SK-N-MC (cell line): ENCODE data around the gene CHTOP.
"Not testable (repeated sequence)": the region's sequence is repeated elsewhere in the genome, so short reads cannot be mapped to it uniquely, and the experiment has no call there.

Source experiments
- DNase-seq: peaks from one replicate; pipeline ENCODE4 v3.0.0-alpha.2; 2011; ENCODE audit warnings: low read depth, low spot score
- H3K27ac ChIP-seq: fragments of 200-600 bp; sonication (generic); 2 replicates; pipeline ENCODE4 v1.5.1; 2016; ENCODE audit warnings: mixed run types
- H3K36me3 ChIP-seq: fragments of 200-600 bp; sonication (generic); 2 replicates; pipeline ENCODE4 v1.6.1; 2017; ENCODE audit warnings: antibody characterized with exemption, low read length, mixed read lengths; ENCODE audit not compliant: insufficient read depth
- H3K4me3 ChIP-seq: fragments of 200-600 bp; sonication (generic); 2 replicates; pipeline ENCODE4 v1.5.1; 2016
- H3K9ac ChIP-seq: fragments of 200-600 bp; sonication (generic); 2 replicates; pipeline ENCODE4 v1.8.0; 2017; ENCODE audit warnings: mixed run types, mixed read lengths; ENCODE audit not compliant: insufficient read length
- H3K9me3 ChIP-seq: fragments of 200-600 bp; sonication (generic); 2 replicates; pipeline ENCODE4 v1.6.1; 2017; ENCODE audit warnings: low read depth, mild to moderate bottlenecking, antibody characterized with exemption, low read length, moderate library complexity, mixed read lengths
- EZH2 ChIP-seq: fragments of 200-600 bp; sonication (generic); IDR thresholded peaks from one replicate; pipeline ENCODE4 v1.6.1; 2017; ENCODE audit warnings: antibody characterized with exemption
- FOXP2 ChIP-seq: optimal IDR thresholded peaks from 2 replicates; pipeline ENCODE3; 2011; ENCODE audit warnings: mild to moderate bottlenecking, moderate library complexity; ENCODE audit not compliant: insufficient read depth; ENCODE audit errors: extremely low read length, control extremely low read depth
- POLR2AphosphoS5 ChIP-seq: IDR thresholded peaks from 2 replicates; pipeline ENCODE4 v1.6.1; 2012; ENCODE audit warnings: mild to moderate bottlenecking, low read depth, low read length, borderline replicate concordance

Gene CHTOP

GRCh38 chr1:153670859-153671627 is 37.2 kb downstream of the CHTOP start, which contains the start of gene ILF2:
TSS of gene ILF2 (minus strand) at chr1:153670993. CDS start at chr1:153670922, 71 bp downstream.
- peak within 1 kb of the TSS; percentile 99 for H3K9ac ChIP-seq
- H3K36me3 ChIP-seq = peaks cover 42% of the 10 kb centered on the region
- peak within 1 kb of the TSS; percentile 88 for H3K27ac ChIP-seq
- TF ChIP-seq FOXP2 = no peak
- peak; percentile 99 for TF ChIP-seq POLR2AphosphoS5
- DNase-seq = peak; percentile 100
- no peaks in the 10 kb centered on the region for H3K9me3 ChIP-seq
- H3K4me3 ChIP-seq = peak within 1 kb of the TSS; percentile 92

DNA sequence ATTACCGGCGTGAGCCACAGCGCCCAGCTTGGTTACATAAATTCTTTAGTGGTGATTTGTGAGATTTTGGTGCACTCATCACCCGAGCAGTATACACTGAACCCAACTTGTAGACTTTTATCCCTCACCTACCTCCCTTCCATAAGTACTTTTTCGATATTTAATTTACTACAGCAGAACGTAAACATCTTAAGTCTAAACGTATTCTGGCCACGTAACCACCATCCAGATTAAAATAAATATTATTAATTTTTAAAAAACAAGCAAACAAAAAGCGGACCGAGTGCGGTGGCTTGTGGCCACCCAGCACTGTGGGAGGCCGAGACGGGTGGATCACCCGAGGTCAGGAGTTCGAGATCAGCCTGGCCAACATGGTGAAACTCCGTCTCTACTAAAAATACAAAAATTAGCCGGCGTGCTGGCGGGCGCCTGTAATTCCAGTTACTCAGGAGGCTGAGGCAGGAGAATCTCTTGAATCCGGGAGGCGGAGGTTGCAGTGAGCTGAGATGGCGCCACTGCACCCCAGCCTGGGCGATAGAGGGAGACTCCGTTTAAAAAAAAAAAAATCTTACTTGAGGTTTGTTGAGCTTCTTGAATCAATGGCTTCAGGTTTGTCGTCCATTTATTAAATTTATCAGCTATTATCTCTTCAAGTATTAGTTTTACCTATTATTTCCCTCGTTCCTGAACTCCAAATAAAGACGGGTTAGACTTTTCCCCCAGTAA is 37.9 kb downstream of the CHTOP start:
- Histone ChIP-seq H3K9ac (peak overlapping the region; percentile 76), H3K4me3 (peak overlapping the region; percentile 87), H3K36me3 (peaks cover 35% of the 10 kb centered on the region), H3K27ac (peak overlapping the region; percentile 88)
- DNase-seq = peak; percentile 39
- H3K9me3 ChIP-seq = not testable (repeated sequence)

- Histone ChIP-seq H3K36me3 (peaks cover 17% of the 10 kb centered on the region), H3K4me3 (no peak overlapping the region), H3K9me3 (no peaks in the 10 kb centered on the region), H3K27ac (no peak overlapping the region), H3K9ac (no peak overlapping the region)
- TF ChIP-seq FOXP2 = no peak
- no peak for TF ChIP-seq EZH2
- no peak for TF ChIP-seq POLR2AphosphoS5
- no peak for DNase-seq
These were observed 39.6 kb downstream of the CHTOP start for GRCh38 chr1:153673511-153673910.

DNA sequence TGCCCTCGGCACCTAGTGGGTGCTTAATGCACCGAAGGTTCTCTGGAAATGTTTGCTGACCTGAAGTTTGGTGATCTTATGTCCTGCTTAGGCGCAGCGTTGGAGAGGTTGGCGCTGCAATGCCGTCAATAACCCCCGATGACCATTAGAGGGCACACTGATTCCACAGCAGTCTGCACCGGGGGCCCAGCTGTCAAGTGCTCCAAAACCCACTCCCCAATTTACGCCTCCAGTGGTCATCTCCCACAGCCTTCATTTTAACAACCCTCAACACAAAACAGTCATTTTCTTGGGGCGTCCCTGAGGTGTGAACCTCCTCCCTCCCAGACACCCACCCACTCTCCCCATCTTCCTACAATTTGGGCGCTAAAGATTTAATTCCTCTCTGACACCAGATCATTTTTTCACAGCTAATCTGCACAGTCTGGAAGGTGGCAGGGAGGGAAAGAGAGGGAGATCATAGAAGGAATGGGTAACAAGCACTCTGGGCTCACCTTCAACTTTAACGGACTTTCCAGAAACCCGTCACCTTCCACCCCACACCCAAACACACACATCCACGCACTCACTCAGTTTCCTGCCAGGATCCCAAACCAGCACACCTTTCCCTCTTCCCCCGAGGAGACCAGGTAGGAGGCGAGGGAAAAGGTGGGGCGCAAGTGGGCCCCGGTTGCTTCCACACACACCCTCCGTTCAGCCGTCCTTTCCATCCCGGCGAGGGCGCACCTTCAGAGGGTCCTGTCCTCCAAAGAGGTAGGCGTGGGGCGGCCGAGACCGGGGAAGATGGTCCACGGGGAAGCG is 44.1 kb downstream of the CHTOP start:
- DNase-seq = no peak
- Histone ChIP-seq H3K27ac (no peak overlapping the region), H3K36me3 (no peaks in the 10 kb centered on the region), H3K4me3 (peak overlapping the region; percentile 76), H3K9me3 (no peaks in the 10 kb centered on the region), H3K9ac (no peak overlapping the region)
- no peak for TF ChIP-seq FOXP2
- TF ChIP-seq EZH2 = no peak
- TF ChIP-seq POLR2AphosphoS5 = no peak

- Histone ChIP-seq H3K4me3 (peak within 1 kb of the TSS; percentile 76), H3K36me3 (no peaks in the 10 kb centered on the region), H3K27ac (no peak within 1 kb of the TSS), H3K9me3 (no peaks in the 10 kb centered on the region), H3K9ac (no peak within 1 kb of the TSS)
- DNase-seq = no peak
- TF ChIP-seq POLR2AphosphoS5 (no peak), EZH2 (no peak), FOXP2 (no peak)
These were observed 44.9 kb downstream of the CHTOP start, which contains the start of gene NPR1 for GRCh38 chr1:153678519-153679336. TSS of gene NPR1 (plus strand) at chr1:153678688. CDS start at chr1:153679109, 421 bp downstream.

GRCh38 chr1:153679337-153680119 is 45.7 kb downstream of the CHTOP start:
- DNase-seq = no peak
- no peak overlapping the region for H3K27ac ChIP-seq
- no peaks in the 10 kb centered on the region for H3K9me3 ChIP-seq
- TF ChIP-seq EZH2 (peak; percentile 74), POLR2AphosphoS5 (no peak)
- H3K36me3 ChIP-seq = no peaks in the 10 kb centered on the region
- peak overlapping the region; percentile 76 for H3K4me3 ChIP-seq
- no peak overlapping the region for H3K9ac ChIP-seq

DNA sequence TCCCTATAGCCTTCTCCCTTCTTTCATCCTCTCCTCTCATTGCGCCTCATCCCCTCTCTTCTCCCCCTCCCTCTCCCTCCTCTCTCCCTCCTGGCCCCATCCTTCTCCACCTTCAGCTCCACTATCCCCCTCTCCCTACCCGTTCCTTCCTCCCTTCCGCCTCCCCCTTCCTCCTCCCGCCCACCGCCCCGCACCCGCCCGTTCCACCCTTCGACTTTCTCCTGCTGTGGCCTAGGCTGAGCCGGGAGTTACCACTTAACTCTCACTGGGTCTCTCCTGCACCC is 46.2 kb downstream of the CHTOP start:
- TF ChIP-seq POLR2AphosphoS5 (no peak), FOXP2 (no peak), EZH2 (no peak)
- Histone ChIP-seq H3K36me3 (no peaks in the 10 kb centered on the region), H3K4me3 (peak overlapping the region; percentile 76), H3K9me3 (no peaks in the 10 kb centered on the region), H3K27ac (no peak overlapping the region), H3K9ac (no peak overlapping the region)
- DNase-seq = no peak
